H9 (cell line): ENCODE data around the gene ARHGAP26. TPM values are rescaled to one million over a fixed set of nuclear protein-coding genes. Genes with fewer than 3 reads are reported as not detected.

Experiments used
- DNase-seq: peaks from one replicate; pipeline ENCODE4 v3.0.0-alpha.2; 2017
- H2AFZ ChIP-seq: one replicate; pipeline ENCODE4 v1.6.1; 2013; ENCODE audit warnings: mild to moderate bottlenecking, low read length, control low read depth, moderate library complexity
- H2AK5ac ChIP-seq: 2 replicates; pipeline ENCODE4 v1.6.1; 2013; ENCODE audit warnings: low read length, control low read depth, mixed read lengths; ENCODE audit not compliant: insufficient read length
- H2BK120ac ChIP-seq: one replicate; pipeline ENCODE4 v1.6.1; 2013; ENCODE audit warnings: low read depth, mild to moderate bottlenecking, low read length, control low read depth, inconsistent platforms; ENCODE audit not compliant: poor library complexity, severe bottlenecking
- H2BK12ac ChIP-seq: 2 replicates; pipeline ENCODE4 v1.6.1; 2013; ENCODE audit warnings: low read length, control low read depth, mixed read lengths, low read depth; ENCODE audit not compliant: insufficient read length
- H2BK15ac ChIP-seq: 2 replicates; pipeline ENCODE4 v1.6.1; 2013; ENCODE audit warnings: low read depth, low read length, control low read depth
- H2BK20ac ChIP-seq: one replicate; pipeline ENCODE4 v1.6.1; 2013; ENCODE audit warnings: low read depth, mild to moderate bottlenecking, low read length, control low read depth, inconsistent platforms; ENCODE audit not compliant: poor library complexity, severe bottlenecking
- H2BK5ac ChIP-seq: 2 replicates; pipeline ENCODE4 v1.6.1; 2013; ENCODE audit warnings: low read length, control low read depth, mixed read lengths; ENCODE audit not compliant: insufficient read length
- H3K14ac ChIP-seq: 2 replicates; pipeline ENCODE4 v1.6.1; 2013; ENCODE audit warnings: low read length, control low read depth; ENCODE audit not compliant: insufficient read depth
- H3K18ac ChIP-seq: 2 replicates; pipeline ENCODE4 v1.6.1; 2013; ENCODE audit warnings: low read depth, mild to moderate bottlenecking, mixed read lengths, low read length, control low read depth; ENCODE audit not compliant: insufficient read length
- H3K23ac ChIP-seq: 2 replicates; pipeline ENCODE4 v1.6.1; 2013; ENCODE audit warnings: low read length, control low read depth, mixed read lengths, low read depth; ENCODE audit not compliant: insufficient read length
- H3K23me2 ChIP-seq: 2 replicates; pipeline ENCODE4 v1.6.1; 2013; ENCODE audit warnings: low read depth, mild to moderate bottlenecking, mixed read lengths, low read length, control low read depth; ENCODE audit not compliant: insufficient read length, poor library complexity, severe bottlenecking
- H3K27ac ChIP-seq: 2 replicates; pipeline ENCODE4 v1.5.1; 2013; ENCODE audit warnings: low read length, control low read depth, mixed read lengths, low read depth; ENCODE audit not compliant: insufficient read length
- H3K27me3 ChIP-seq: 2 replicates; pipeline ENCODE4 v1.6.1; 2013; ENCODE audit warnings: low read length, control low read depth, inconsistent platforms; ENCODE audit not compliant: insufficient read depth
- H3K4ac ChIP-seq: 2 replicates; pipeline ENCODE4 v1.6.1; 2013; ENCODE audit warnings: low read depth, mild to moderate bottlenecking, control low read depth, inconsistent platforms, low read length, moderate library complexity
- H3K4me1 ChIP-seq: 2 replicates; pipeline ENCODE4 v1.6.1; 2013; ENCODE audit warnings: low read length, control low read depth, inconsistent platforms; ENCODE audit not compliant: insufficient read depth
- H3K4me2 ChIP-seq: 2 replicates; pipeline ENCODE4 v1.6.1; 2013; ENCODE audit warnings: low read length, control low read depth, mixed read lengths; ENCODE audit not compliant: insufficient read length, insufficient read depth
- H3K56ac ChIP-seq: 2 replicates; pipeline ENCODE4 v1.6.1; 2013; ENCODE audit warnings: low read depth, mild to moderate bottlenecking, mixed read lengths, low read length, control low read depth; ENCODE audit not compliant: insufficient read length
- H3K79me1 ChIP-seq: 2 replicates; pipeline ENCODE4 v1.6.1; 2013; ENCODE audit warnings: low read depth, mild to moderate bottlenecking, moderate library complexity, low read length, control low read depth, inconsistent platforms; ENCODE audit not compliant: insufficient read depth, poor library complexity, severe bottlenecking
- H3K79me2 ChIP-seq: 2 replicates; pipeline ENCODE4 v1.6.1; 2013; ENCODE audit warnings: low read length, control low read depth, inconsistent platforms; ENCODE audit not compliant: insufficient read depth
- H3K9ac ChIP-seq: 2 replicates; pipeline ENCODE4 v1.6.1; 2013; ENCODE audit warnings: low read length, control low read depth, mixed read lengths; ENCODE audit not compliant: insufficient read length; ENCODE audit errors: extremely low read depth
- H3K9me3 ChIP-seq: one replicate; pipeline ENCODE4 v1.6.1; 2013; ENCODE audit warnings: low read depth, low read length, inconsistent platforms; ENCODE audit not compliant: control insufficient read depth
- H3T11ph ChIP-seq: one replicate; pipeline ENCODE4 v1.6.1; 2013; ENCODE audit warnings: mild to moderate bottlenecking, low read length, control low read depth, inconsistent platforms
- H4K20me1 ChIP-seq: one replicate; pipeline ENCODE4 v1.6.1; 2013; ENCODE audit not compliant: control insufficient read depth, insufficient read length, insufficient read depth
- H4K5ac ChIP-seq: 2 replicates; pipeline ENCODE4 v1.6.1; 2013; ENCODE audit warnings: low read depth, mild to moderate bottlenecking, mixed read lengths, low read length, control low read depth; ENCODE audit not compliant: insufficient read length
- H4K8ac ChIP-seq: replicated peaks from 2 replicates; pipeline ENCODE4 v1.6.1; 2013; ENCODE audit warnings: low read length, control low read depth, mixed read lengths, low read depth; ENCODE audit not compliant: insufficient read length
- H4K91ac ChIP-seq: 2 replicates; pipeline ENCODE4 v1.6.1; 2013; ENCODE audit warnings: low read depth, mild to moderate bottlenecking, moderate library complexity, mixed read lengths, low read length, control low read depth; ENCODE audit not compliant: insufficient read length
- H3K27ac Mint-ChIP-seq, 3 experiments: 2 replicates in 2 of 3; 3 replicates in 1 of 3; pipeline ENCODE4 v1.8.0; 2020 to 2021; ENCODE audit warnings: mixed read lengths in 3 of 3, mild to moderate bottlenecking in 1 of 3, moderate library complexity in 1 of 3
- H3K27me3 Mint-ChIP-seq: 2 replicates; pipeline ENCODE4 v1.8.0; 2021; ENCODE audit warnings: low read depth, mild to moderate bottlenecking, moderate library complexity, mixed read lengths
- H3K36me3 Mint-ChIP-seq, 3 experiments: 2 replicates in 2 of 3; 3 replicates in 1 of 3; pipeline ENCODE4 v1.8.0; 2020 to 2021; ENCODE audit warnings: low read depth in 3 of 3, mixed read lengths in 3 of 3; ENCODE audit not compliant: insufficient read depth in 1 of 3
- H3K4me1 Mint-ChIP-seq, 2 experiments: 2 replicates each; pipeline ENCODE4 v1.8.0; 2020; ENCODE audit warnings: mixed read lengths in 2 of 2
- H3K4me3 Mint-ChIP-seq, 2 experiments: 2 replicates in 1 of 2; 3 replicates in 1 of 2; pipeline ENCODE4 v1.8.0; 2020 to 2021; ENCODE audit warnings: mild to moderate bottlenecking in 2 of 2, mixed read lengths in 2 of 2, moderate library complexity in 1 of 2
- H3K9me3 Mint-ChIP-seq, 2 experiments: 2 replicates in 1 of 2; 3 replicates in 1 of 2; pipeline ENCODE4 v1.8.0; 2020; ENCODE audit warnings: mild to moderate bottlenecking in 2 of 2, mixed read lengths in 2 of 2, moderate library complexity in 1 of 2
- CTCF ChIP-seq: fragments of 200-600 bp; sonication (generic); conservative IDR thresholded peaks from 3 replicates; pipeline ENCODE4 v1.8.0; 2021; ENCODE audit warnings: antibody characterized with exemption, mild to moderate bottlenecking
- WGBS: extraction: QIAGEN DNeasy Blood & Tissue Kit; methylation state at CpG from one replicate; pipeline ENCODE4 v1.1.7; 2013; ENCODE audit warnings: missing lambda C conversion rate, low lambda C conversion rate, mixed read lengths; ENCODE audit not compliant: insufficient read length; ENCODE audit errors: extremely low coverage; 5-methylcytosine and 5-hydroxymethylcytosine counted together
- total RNA-seq: library from RNA; stranded (reverse); gene quantifications from 2 replicates; pipeline ENCODE4 v1.2.1, GENCODE V29; 2021

The ARHGAP26 gene
- total RNA-seq, 1 experiment from 2014 or later, result 13.8 TPM

- no peak overlapping the region for H3K4me2 ChIP-seq
- H2AK5ac ChIP-seq, result no peak overlapping the region
- H3K23me2 ChIP-seq, result no peaks in the 10 kb centered on the region
- Mint-ChIP-seq H3K4me1 (peaks cover 13% of the 10 kb centered on the region in 2 experiments), H3K9me3 (no peaks in the 10 kb centered on the region), H3K27me3 (no peaks in the 10 kb centered on the region), H3K36me3 (peaks cover 0 to 40% (median 0%) of the 10 kb centered on the region in 3 experiments; a peak in 3 of 7 replicates), H3K4me3 (no peak overlapping the region), H3K27ac (no peak overlapping the region; a peak in 2 of 7 replicates)
- H2BK120ac ChIP-seq, result no peak overlapping the region
- H3K79me2 ChIP-seq, result 0 out of 2 replicates have a peak, but pooled peaks cover 3% of the 10 kb centered on the region
- no peak overlapping the region for H2BK15ac ChIP-seq
- DNase-seq, result no peak
- H2BK20ac ChIP-seq, result no peak overlapping the region
- no peak overlapping the region for H2BK12ac ChIP-seq
- H3K23ac ChIP-seq, result no peak overlapping the region
- no CpG with 5 or more reads among the region's 3 CpGs for WGBS
- no peak overlapping the region for H3K18ac ChIP-seq
- no peak for TF ChIP-seq CTCF
- H3T11ph ChIP-seq, result no peak overlapping the region
- no peaks in the 10 kb centered on the region for H3K27me3 ChIP-seq
- H3K27ac ChIP-seq, result no peak overlapping the region
- H3K14ac ChIP-seq, result no peak overlapping the region
- H4K91ac ChIP-seq, result no peak overlapping the region
- H3K79me1 ChIP-seq, result no peaks in the 10 kb centered on the region
- H2BK5ac ChIP-seq, result no peak overlapping the region
- no peak overlapping the region for H3K9ac ChIP-seq
- no peak overlapping the region for H4K5ac ChIP-seq
- H3K9me3 ChIP-seq, result no peaks in the 10 kb centered on the region
- no peak overlapping the region for H2AFZ ChIP-seq
- H3K4me1 ChIP-seq, result no peaks in the 10 kb centered on the region
- H4K20me1 ChIP-seq, result no peaks in the 10 kb centered on the region
- no peak overlapping the region for H3K56ac ChIP-seq
- no peak overlapping the region for H3K4ac ChIP-seq
- H4K8ac ChIP-seq, result no peak overlapping the region
Measured at GRCh38 chr5:142753116-142753631, 17.0 kb upstream of the ARHGAP26 start.
